ENCODE data around the gene SAP25.
"Not testable (repeated sequence)": the region's sequence is repeated elsewhere in the genome, so short reads cannot be mapped to it uniquely, and the experiment has no call there.

SAP25 gene

GRCh38 chr7:100528108-100528866 is 45.4 kb downstream of the SAP25 start:
- DNase-seq: not testable (repeated sequence)

DNA sequence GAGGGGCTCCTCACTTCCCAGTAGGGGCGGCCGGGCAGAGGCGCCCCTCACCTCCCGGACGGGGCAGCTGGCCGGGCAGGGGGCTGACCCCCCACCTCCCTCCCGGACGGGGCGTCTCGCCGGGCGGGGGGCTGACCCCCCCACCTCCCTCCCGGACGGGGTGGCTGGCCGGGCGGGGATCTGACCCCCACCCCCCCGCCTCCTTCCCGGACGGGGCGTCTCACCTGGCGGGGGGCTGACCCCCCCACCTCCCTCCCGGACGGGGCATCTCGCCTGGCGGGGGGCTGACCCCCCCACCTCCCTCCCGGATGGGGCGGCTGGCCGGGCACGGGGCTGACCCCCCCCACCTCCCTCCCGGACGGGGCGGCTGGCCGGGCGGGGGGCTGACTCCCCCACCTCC is 50.5 kb downstream of the SAP25 start:
- DNase-seq: not testable (repeated sequence)
